Measurements from ENCODE around the gene PRKCH.

DNA sequence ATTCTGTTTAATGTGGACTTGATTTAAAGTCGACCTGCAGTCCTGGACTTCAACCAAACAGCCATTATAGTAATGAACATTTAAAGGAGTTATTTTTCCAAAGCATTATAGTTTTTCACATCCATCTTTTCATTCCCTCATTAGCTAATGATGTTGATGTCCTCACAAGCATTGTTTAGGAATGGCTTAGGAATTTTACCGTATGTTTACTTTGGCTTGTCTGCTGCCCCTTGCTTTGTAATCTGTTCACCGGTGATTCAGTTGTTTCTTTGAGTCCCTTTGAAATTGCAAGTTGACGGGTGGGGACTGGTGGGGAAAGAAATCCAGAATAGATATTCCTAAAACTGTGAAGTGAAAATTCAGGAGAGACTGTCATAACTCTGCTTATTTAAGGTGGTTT, 25.4 kb downstream of the PRKCH start:
- TF ChIP-seq, protein P1, sequence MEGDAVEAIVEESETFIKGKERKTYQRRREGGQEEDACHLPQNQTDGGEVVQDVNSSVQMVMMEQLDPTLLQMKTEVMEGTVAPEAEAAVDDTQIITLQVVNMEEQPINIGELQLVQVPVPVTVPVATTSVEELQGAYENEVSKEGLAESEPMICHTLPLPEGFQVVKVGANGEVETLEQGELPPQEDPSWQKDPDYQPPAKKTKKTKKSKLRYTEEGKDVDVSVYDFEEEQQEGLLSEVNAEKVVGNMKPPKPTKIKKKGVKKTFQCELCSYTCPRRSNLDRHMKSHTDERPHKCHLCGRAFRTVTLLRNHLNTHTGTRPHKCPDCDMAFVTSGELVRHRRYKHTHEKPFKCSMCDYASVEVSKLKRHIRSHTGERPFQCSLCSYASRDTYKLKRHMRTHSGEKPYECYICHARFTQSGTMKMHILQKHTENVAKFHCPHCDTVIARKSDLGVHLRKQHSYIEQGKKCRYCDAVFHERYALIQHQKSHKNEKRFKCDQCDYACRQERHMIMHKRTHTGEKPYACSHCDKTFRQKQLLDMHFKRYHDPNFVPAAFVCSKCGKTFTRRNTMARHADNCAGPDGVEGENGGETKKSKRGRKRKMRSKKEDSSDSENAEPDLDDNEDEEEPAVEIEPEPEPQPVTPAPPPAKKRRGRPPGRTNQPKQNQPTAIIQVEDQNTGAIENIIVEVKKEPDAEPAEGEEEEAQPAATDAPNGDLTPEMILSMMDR (IDR thresholded peaks at IDR 0.05): no peak
- TF ChIP-seq POLR2A (IDR thresholded peaks at IDR 0.05): no peak
